Activated effector memory CD4-positive, alpha-beta T cell treated with anti-CD3 and anti-CD28 coated beads, Interleukin-2, amount 50 U/mL, for 16 hours (primary cell): Measurements from ENCODE around the gene DAPK2.

Experiments
- DNase-seq: peaks from one replicate; pipeline ENCODE4 v3.0.0-alpha.2; 2020

The DAPK2 gene

GRCh38 chr15:63889831-63890230, 156.5 kb downstream of the DAPK2 start:
- no peak for DNase-seq

DNA sequence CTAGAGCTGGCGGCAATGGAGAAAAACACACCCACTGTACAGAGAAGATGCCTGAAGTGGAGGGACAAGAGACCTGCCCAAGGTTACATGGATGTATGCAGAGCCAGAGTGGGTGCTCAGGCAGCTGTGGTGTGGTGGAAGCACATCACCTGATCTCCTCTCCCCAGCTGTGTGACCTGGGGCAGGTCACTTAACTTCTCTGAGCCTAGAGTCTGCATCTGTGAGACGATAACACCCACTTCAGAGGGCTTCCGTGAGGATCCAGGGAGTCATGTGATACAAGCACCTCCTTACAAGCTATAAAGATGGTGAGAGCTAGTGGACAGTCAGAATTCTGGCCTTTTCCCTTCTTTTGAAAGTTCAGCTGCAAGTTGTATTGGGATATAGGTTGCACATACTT, 157.5 kb downstream of the DAPK2 start:
- DNase-seq = no peak

GRCh38 chr15:63888146-63888545, 158.1 kb downstream of the DAPK2 start:
- DNase-seq = no peak

DNA sequence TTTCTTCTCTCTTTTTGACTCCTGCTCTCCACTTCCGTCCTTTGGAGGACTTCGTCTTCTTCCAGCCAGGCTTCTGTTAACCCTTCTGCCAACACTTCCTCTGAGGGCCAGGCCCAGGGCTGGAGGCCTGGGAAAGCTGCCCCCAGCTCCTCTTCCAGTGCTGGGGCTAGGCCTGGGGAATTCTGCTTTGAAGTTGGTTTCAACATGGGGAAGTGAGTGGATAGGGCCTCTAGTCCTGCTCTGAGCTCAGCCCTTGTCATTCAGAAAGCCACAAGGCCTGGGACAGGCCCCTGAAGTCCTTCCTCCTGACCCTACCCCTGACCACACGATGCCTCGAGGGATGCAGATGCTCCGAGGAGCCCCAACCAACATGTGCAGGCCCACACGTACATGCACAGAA, 158.7 kb downstream of the DAPK2 start:
- DNase-seq = no peak

DNA sequence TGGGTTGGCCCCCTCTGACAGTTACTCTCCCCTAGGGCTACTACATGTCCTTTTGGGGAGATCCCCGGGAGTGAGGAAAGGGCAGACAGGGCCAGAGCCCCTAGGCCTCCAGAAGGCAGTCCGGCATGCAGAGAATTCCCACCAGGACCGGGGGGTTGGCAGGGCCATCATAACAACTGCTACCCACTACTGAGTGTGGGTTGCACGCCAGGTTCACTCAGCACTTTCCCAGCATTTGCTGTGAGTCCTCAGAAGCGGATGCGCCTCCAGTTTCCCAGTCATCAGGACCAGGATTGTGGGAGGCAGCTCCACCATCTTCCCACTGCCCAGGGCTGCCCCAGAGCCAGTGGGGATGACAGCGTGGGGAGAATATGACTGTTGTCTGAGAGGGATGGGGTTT, 161.3 kb downstream of the DAPK2 start:
- no peak for DNase-seq

- DNase-seq = no peak
Measured at GRCh38 chr15:63881431-63881830, 164.9 kb downstream of the DAPK2 start.

DNA sequence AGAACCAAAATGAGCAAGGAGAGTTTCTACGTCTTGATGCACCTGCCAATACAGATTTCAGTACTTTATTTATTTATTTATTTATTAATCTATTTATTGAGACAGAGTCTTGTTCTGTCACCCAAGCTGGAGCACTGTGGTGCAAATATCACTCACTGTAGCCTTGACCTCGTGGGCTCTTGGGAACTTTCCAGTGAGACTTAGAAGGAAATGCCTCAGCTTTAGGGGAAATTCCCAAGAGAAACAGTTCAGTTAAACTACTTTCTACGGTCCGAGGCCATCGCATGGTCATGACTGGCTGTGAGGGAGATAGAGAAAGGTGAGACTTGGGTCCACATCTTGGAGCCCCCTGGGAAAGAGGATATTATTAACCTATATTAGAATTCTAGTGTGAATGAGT, 165.5 kb downstream of the DAPK2 start:
- no peak for DNase-seq

- DNase-seq = no peak
Measured at GRCh38 chr15:63879995-63880394, 166.3 kb downstream of the DAPK2 start.

DNA sequence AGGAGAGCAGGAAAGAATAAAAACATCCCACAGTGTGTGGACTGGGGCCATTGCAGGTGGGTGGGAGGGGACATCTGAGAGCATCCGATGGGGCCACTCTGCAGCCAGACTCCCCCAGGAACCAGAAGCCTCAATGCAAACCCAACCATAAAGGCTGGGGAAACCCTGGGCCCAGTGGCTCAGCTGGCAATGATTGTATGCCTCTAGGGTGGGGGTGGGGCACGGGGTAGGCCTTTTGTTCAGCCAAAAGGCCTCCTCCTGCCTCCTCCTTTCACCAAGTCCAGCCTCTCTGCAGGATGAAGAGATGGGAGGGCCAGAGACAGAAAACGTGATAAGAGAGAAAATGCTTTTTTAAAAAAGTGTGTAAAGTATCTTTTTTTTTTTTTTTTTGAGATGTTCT, 167.1 kb downstream of the DAPK2 start:
- no peak for DNase-seq

DNA sequence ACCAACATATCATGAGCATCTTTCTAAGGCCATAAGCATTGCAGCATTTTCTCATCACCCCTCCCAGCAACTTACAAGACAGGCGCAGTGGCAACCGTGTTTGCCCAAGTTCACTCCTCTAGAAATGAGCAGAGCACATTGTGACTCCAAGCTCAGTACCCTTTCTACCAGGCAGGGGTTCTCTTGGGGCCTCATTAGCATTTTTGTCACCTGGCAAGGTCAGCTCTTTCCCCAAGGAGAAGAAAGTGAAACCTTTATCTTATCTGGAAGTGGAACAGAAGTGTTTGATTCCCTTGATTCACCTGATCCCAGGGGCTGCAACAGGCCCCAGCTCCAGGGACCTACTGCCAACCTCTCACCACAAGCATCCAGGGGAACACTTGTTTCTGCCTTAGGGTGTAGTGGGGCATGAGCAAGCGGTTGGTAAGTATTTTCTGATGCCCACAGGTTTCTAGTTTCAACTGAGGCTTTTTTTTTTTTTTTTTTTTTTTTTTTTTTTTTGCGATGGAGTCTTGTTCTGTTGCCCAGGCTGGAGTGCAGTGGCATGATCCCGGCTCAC, 168.5 kb downstream of the DAPK2 start:
- DNase-seq = no peak

- no peak for DNase-seq
Measured at GRCh38 chr15:63876085-63876662, 170.1 kb downstream of the DAPK2 start.

DNA sequence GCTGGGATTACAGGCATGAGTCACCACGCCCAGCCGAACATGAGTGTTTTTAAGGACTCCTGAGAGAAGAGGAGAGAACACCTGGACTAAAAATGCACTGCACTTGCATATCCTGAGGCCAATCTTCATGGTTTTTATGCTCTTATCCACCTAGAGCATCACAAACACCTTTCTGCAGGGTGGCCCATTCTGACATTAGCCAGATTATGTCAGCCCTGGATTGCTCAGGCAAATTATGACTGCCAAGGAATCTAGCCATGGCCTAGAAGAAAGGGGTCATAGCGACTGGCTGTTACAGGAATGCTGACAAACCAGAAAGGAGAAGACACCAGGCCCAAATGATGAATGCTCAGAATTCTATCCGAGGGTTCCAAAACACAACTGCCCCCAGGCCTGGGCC, 171.7 kb downstream of the DAPK2 start:
- no peak for DNase-seq

DNA sequence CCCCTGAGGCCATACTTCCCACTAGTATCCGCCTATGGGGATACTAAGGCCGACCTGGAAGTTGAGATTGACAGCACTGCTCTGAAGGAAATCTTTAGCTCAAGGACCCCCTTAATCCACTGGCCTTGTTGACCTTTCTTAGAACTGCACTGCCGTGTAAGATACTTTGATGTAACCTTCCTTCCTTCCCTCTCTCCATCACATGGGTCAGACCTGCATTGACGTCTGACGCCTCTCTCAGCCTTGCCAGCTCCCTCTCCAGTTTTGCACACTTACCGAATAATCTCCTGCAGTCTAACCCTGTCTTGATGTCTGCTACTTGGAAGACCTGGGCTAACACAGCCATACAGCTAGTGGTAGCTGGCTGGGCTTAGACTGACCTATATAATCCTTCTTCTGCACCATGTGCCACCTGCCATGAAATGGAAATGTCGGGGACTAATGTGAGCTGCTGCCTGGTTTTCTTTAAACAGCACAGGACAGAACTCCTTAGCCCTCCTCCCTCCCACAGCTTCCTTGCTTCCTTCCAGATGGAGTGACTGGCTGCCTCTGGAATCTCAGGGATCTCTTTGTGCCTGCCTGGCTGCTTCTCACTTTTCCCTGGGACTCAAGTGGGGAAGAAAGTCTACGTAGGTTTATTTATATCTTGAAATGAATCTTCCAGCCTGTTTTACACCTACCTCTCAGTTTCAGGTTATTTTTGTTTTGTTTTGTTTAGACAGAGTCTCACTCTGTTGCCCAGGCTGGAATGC, 173.3 kb downstream of the DAPK2 start:
- DNase-seq = no peak

GRCh38 chr15:63870487-63871209, 175.6 kb downstream of the DAPK2 start:
- DNase-seq = no peak

- no peak for DNase-seq
Measured at GRCh38 chr15:63870043-63870394, 176.3 kb downstream of the DAPK2 start.

DNA sequence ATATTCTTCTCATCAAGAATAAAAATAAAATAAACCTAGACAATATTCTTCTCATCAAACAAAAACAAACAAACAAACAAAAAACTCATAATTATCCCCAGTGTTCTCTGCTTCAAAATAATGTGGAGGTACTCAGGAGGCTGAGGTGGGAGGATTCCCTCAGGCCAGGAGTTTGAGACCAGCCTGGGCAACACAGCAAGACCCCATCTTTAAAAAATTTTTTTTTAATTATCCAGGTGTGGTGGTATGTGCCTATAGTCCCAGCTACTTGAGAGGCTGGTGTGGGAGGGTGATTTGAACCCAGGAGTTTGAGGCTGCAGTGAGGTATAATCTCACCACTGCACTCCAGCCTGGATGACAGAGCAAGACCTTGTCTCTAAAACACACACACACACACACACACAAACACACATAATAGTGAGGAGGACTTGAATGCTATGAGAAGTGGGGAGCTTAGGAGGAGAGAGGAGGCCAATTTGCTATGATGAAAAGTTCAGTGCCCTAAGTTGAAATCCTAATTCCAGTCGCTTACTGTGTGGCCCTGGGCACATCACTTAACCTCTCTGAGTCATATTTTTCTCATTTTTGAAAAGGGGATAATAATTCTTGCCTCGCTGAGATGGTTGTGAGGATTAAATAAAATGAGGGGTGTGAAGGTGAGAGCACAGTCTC, 176.8 kb downstream of the DAPK2 start:
- DNase-seq = no peak

DNA sequence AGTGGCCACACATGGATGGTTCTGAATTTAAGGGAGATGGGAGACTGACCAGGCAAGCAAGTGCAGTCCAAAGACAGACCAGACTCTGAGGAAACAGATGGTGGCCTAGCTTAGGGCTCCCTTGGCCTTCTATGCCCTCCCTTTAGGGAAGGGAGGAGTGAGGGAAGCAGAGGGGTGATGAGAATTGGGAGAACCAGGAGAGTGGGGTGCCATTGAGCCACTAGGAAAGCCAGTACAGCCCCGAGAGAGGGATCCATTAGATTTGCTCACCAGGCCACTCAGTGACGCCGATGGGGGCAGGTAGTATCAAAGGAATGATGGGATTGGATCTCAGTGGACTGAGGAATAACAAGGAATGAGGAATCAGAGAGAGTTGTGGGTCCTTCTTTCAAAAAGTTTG, 182.1 kb downstream of the DAPK2 start:
- DNase-seq = no peak

DNA sequence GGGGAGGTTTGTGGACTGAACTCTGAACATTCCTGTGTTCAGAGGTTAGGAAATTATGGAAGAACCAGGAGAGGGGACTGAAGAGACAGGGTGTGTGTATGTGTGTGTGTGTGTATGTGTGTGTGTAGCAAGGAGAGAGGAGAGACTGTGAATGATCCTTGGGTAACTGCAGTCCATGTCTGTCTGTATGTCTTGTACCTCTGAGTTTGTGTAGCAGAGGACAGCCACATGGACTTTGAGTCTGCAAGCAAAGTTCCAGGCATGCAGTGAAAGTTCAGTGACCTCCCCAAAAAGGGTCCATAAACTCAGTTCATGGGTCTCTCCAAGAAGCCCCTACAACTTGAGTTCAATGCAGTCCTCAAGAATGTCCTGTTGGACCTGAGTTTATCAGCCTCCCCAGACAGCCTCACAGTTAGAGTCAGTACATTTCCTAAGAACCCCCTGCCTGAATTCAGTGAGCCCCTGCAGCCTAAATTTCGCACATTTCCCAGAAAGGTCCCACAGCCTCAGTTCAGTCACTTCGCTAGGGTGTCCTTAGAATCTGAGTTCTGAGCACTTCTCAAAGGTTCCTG, 184.3 kb downstream of the DAPK2 start:
- DNase-seq = no peak

DNA sequence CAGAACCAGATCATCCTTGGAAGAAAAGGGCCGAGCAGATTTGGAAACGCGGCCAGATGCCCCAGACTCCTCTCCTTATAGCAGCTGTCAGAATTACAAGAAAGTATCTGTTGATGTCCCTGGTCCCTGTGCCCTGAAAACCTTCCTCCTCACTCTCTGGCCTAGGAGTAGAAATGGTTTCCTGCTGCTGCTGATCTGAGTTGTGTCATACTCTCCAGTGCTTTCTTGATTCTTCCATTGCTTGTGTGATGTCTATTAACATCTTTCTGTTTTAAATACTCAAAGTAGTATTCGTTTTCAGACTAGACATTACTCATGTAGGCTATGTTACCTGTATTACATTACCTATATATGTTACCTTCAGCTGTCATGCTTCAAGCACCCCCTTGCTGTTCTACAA, 185.7 kb downstream of the DAPK2 start:
- no peak for DNase-seq

GRCh38 chr15:63860155-63860554, 186.1 kb downstream of the DAPK2 start:
- DNase-seq = peak; percentile 81

GRCh38 chr15:63858881-63859280, 187.4 kb downstream of the DAPK2 start:
- DNase-seq = no peak

- no peak for DNase-seq
Measured at GRCh38 chr15:63858448-63858847, 187.8 kb downstream of the DAPK2 start.

DNA sequence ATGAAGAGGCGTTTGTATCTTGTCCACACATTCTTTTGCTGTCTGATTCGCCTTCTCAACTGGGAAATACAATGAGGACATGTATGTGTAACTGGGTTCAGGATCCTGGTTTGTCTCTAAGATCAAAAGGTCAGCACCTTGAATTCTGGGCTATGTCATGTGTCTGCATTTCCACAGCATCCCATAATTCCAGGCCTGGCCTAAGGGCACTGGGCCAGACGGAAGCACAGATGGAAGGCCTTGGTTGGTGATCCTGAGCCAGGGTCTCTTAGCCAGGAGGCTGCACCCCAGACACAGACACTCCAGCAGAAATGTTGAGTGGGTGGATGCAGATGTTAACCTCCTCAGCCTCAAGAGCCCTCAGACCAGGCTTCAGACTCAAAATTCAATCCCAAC, 188.8 kb downstream of the DAPK2 start:
- DNase-seq = no peak
